Stimulated activated CD8-positive, alpha-beta memory T cell treated with anti-CD3 and anti-CD28 coated beads, Interleukin-12 subunit alpha, Interleukin-12 subunit beta, amount 100 ng/mL, for 24 hours (primary cell): ENCODE measurements around the gene XYLT1.

Experiments used
- DNase-seq: peaks from one replicate; pipeline ENCODE4 v3.0.0-alpha.2; 2020; ENCODE audit errors: extremely low read depth

The XYLT1 gene

GRCh38 chr16:17375461-17376304 lies 95.1 kb downstream of the XYLT1 start:
- DNase-seq, result no peak

- DNase-seq, result no peak
These were observed 96.0 kb downstream of the XYLT1 start for GRCh38 chr16:17374668-17375255.

- no peak for DNase-seq
These were observed 97.2 kb downstream of the XYLT1 start for GRCh38 chr16:17373533-17373932.

- no peak for DNase-seq
These were observed 98.4 kb downstream of the XYLT1 start for GRCh38 chr16:17372386-17372785.

- DNase-seq, result no peak
These were observed 99.5 kb downstream of the XYLT1 start for GRCh38 chr16:17371299-17371698.

- no peak for DNase-seq
These were observed 100.0 kb downstream of the XYLT1 start for GRCh38 chr16:17370731-17371285.

GRCh38 chr16:17370223-17370707 lies 100.5 kb downstream of the XYLT1 start:
- DNase-seq, result no peak

GRCh38 chr16:17369421-17370222 lies 101.1 kb downstream of the XYLT1 start:
- no peak for DNase-seq

GRCh38 chr16:17368951-17369350 lies 101.8 kb downstream of the XYLT1 start:
- no peak for DNase-seq

GRCh38 chr16:17368446-17368845 lies 102.3 kb downstream of the XYLT1 start:
- no peak for DNase-seq

GRCh38 chr16:17367923-17368322 lies 102.8 kb downstream of the XYLT1 start:
- DNase-seq, result no peak

GRCh38 chr16:17367036-17367435 lies 103.7 kb downstream of the XYLT1 start:
- DNase-seq, result no peak

- DNase-seq, result no peak
These were observed 104.3 kb downstream of the XYLT1 start for GRCh38 chr16:17366299-17366961.

- no peak for DNase-seq
These were observed 105.0 kb downstream of the XYLT1 start for GRCh38 chr16:17365591-17366298.

GRCh38 chr16:17365211-17365541 lies 105.6 kb downstream of the XYLT1 start:
- no peak for DNase-seq

GRCh38 chr16:17364319-17365210 lies 106.2 kb downstream of the XYLT1 start:
- no peak for DNase-seq

- DNase-seq, result no peak
These were observed 107.8 kb downstream of the XYLT1 start for GRCh38 chr16:17362946-17363345.

- no peak for DNase-seq
These were observed 108.6 kb downstream of the XYLT1 start for GRCh38 chr16:17362183-17362582.

- no peak for DNase-seq
These were observed 110.1 kb downstream of the XYLT1 start for GRCh38 chr16:17360693-17361122.
